ENCODE results near the gene RUSC2. TPM values are rescaled to one million over a fixed set of nuclear protein-coding genes. Genes with fewer than 3 reads are reported as not detected.

RUSC2 gene
- total and polyA plus RNA-seq, 2 of the 13 experiments (the other 11 are each of a cell fraction or from before 2014, with no cell fraction given), result 2.8 to 3.3 TPM

- no peak for TF ChIP-seq RARG (CRISPR knock-in tag; IDR thresholded peaks at IDR 0.05; ENCODE audit: low read depth)
- no peak for TF ChIP-seq PAF1 (CRISPR knock-in tag; IDR thresholded peaks at IDR 0.05)
- TF ChIP-seq E2F2 (CRISPR knock-in tag; IDR thresholded peaks at IDR 0.05; ENCODE audit: borderline replicate concordance), result no peak
- TF ChIP-seq ZFY (CRISPR knock-in tag; IDR thresholded peaks at IDR 0.05), result no peak
- no peak for TF ChIP-seq SRSF1 (optimal IDR thresholded peaks at IDR 0.05; ENCODE audit: low read depth, low read length)
- peak; percentile 77 for TF ChIP-seq PAXIP1 (CRISPR knock-in tag; conservative IDR thresholded peaks at IDR 0.05)
- TF ChIP-seq ZKSCAN8 (CRISPR knock-in tag; IDR thresholded peaks at IDR 0.05; ENCODE audit: borderline replicate concordance), result 0 out of 2 replicates have a peak, but pooled peaks have one; percentile 18
- no peak for TF ChIP-seq FOXA1 (IDR thresholded peaks at IDR 0.05)
- no peak for TF ChIP-seq FOXA1 (CRISPR knock-in tag; IDR thresholded peaks at IDR 0.05)
- TF ChIP-seq FOXM1 (CRISPR knock-in tag; IDR thresholded peaks at IDR 0.05), result no peak
- TF ChIP-seq HDAC6 (IDR thresholded peaks at IDR 0.05; ENCODE audit: low read depth, low read length), result no peak
- no peak for TF ChIP-seq ZNF329 (CRISPR knock-in tag; IDR thresholded peaks at IDR 0.05; ENCODE audit: low read depth)
- no peak for TF ChIP-seq ZNF354B (CRISPR knock-in tag; IDR thresholded peaks at IDR 0.05)
- no peak for TF ChIP-seq ATAD3A (CRISPR knock-in tag; IDR thresholded peaks at IDR 0.05)
- TF ChIP-seq ZNF207 (IDR thresholded peaks at IDR 0.05; ENCODE audit: borderline replicate concordance), result no peak
- no peak for TF ChIP-seq MTA1 (CRISPR knock-in tag; IDR thresholded peaks at IDR 0.05; ENCODE audit: borderline replicate concordance)
- no peak for TF ChIP-seq NR2F1 (CRISPR knock-in tag; IDR thresholded peaks at IDR 0.05)
- no peak for TF ChIP-seq RBM39 (IDR thresholded peaks at IDR 0.05; ENCODE audit: low read depth, low read length, poor library complexity, severe bottlenecking)
- TF ChIP-seq ATF6 (CRISPR knock-in tag; conservative IDR thresholded peaks at IDR 0.05), result no peak
- TF ChIP-seq ZNF205 (CRISPR knock-in tag; IDR thresholded peaks at IDR 0.05), result no peak
Measured at GRCh38 chr9:35510754-35511428, 21.0 kb downstream of the RUSC2 start (continued).
